Measurements from ENCODE around the gene HIP1R. TPM values are rescaled to one million over a fixed set of nuclear protein-coding genes. Genes with fewer than 3 reads are reported as not detected.

Gene HIP1R
- total RNA-seq, 2 donors from 2014 or later, result 42.6 to 74.2 TPM

- TF ChIP-seq CTCF (IDR thresholded peaks at IDR 0.05), result no peak
- Histone ChIP-seq H3K27ac (peak overlapping the region; percentile 74), H3K9ac (ENCODE audit: low read depth in 2 of 2, low read length in 2 of 2) (peak overlapping the region; percentile 27 to 84), H3K4me1 (peaks cover 7% of the 10 kb centered on the region), H3K4me3 (peak overlapping the region; percentile 45), H3K9me3 (no peaks in the 10 kb centered on the region), H3K36me3 (no peaks in the 10 kb centered on the region), H3K27me3 (no peaks in the 10 kb centered on the region)
- intact Hi-C loops (cut with DNase I), result no loop called here
- DNase-seq, result peak; percentile 70
Observed at GRCh38 chr12:122834104-122834920, 945 bp upstream of the HIP1R start.

- Histone ChIP-seq H3K9me3 (no peaks in the 10 kb centered on the region), H3K27ac (peak overlapping the region; percentile 77), H3K36me3 (no peaks in the 10 kb centered on the region), H3K9ac (ENCODE audit: low read depth in 2 of 2, low read length in 2 of 2) (peak overlapping the region; percentile 77 to 84), H3K4me3 (peak overlapping the region; percentile 54), H3K27me3 (no peaks in the 10 kb centered on the region), H3K4me1 (peaks cover 11% of the 10 kb centered on the region)
- TF ChIP-seq CTCF (IDR thresholded peaks at IDR 0.05), result no peak
- no peak for DNase-seq
- intact Hi-C loops (cut with DNase I), result no loop called here
Observed at GRCh38 chr12:122835750-122836026, 431 bp downstream of the HIP1R start.

- Histone ChIP-seq H3K4me3 (peak overlapping the region; percentile 54), H3K4me1 (peaks cover 11% of the 10 kb centered on the region), H3K9ac (ENCODE audit: low read depth in 2 of 2, low read length in 2 of 2) (peak overlapping the region; percentile 77 to 84), H3K36me3 (no peaks in the 10 kb centered on the region), H3K27me3 (no peaks in the 10 kb centered on the region), H3K9me3 (no peaks in the 10 kb centered on the region), H3K27ac (peak overlapping the region; percentile 77)
- TF ChIP-seq CTCF (IDR thresholded peaks at IDR 0.05), result no peak
- intact Hi-C loops (cut with DNase I), result no loop called here
- DNase-seq, result peak; percentile 78
Observed at GRCh38 chr12:122836027-122836921, 1.0 kb downstream of the HIP1R start.

- TF ChIP-seq CTCF (IDR thresholded peaks at IDR 0.05), result no peak
- no peaks in the 10 kb centered on the region for H3K36me3 ChIP-seq
- peak; percentile 69 for DNase-seq
- peaks cover 11% of the 10 kb centered on the region for H3K4me1 ChIP-seq
- intact Hi-C loops (cut with DNase I), result no loop called here
- peak overlapping the region; percentile 54 for H3K4me3 ChIP-seq
- H3K27ac ChIP-seq, result peak overlapping the region; percentile 77
- no peaks in the 10 kb centered on the region for H3K9me3 ChIP-seq
- H3K27me3 ChIP-seq, result no peaks in the 10 kb centered on the region
- H3K9ac ChIP-seq (ENCODE audit: low read depth in 2 of 2, low read length in 2 of 2), result peak overlapping the region in 1 of 2 donors; percentile 84
Observed at GRCh38 chr12:122837306-122838265, 2.3 kb downstream of the HIP1R start.

GRCh38 chr12:122838841-122839240 is 3.6 kb downstream of the HIP1R start:
- no peak for TF ChIP-seq CTCF (IDR thresholded peaks at IDR 0.05)
- H3K4me1 ChIP-seq, result peaks cover 11% of the 10 kb centered on the region
- DNase-seq, result no peak
- no peaks in the 10 kb centered on the region for H3K36me3 ChIP-seq
- no peaks in the 10 kb centered on the region for H3K27me3 ChIP-seq
- H3K27ac ChIP-seq, result peak overlapping the region; percentile 77
- peak overlapping the region; percentile 3 to 69 for H3K9ac ChIP-seq (ENCODE audit: low read depth in 2 of 2, low read length in 2 of 2)
- no peaks in the 10 kb centered on the region for H3K9me3 ChIP-seq
- intact Hi-C loops (cut with DNase I), result no loop called here
- H3K4me3 ChIP-seq, result no peak overlapping the region
